ENCODE measurements around the gene SECTM1.
"Not testable (repeated sequence)": the region's sequence is repeated elsewhere in the genome, so short reads cannot be mapped to it uniquely, and the experiment has no call there.

The SECTM1 gene

GRCh38 chr17:82349287-82349701 is 15.7 kb upstream of the SECTM1 start:
- in situ Hi-C loops (cut with HindIII; ENCODE audit: low sequenced_read_pairs): loop anchor here (10.0 kb wide), 1 partner anchor 66 kb away; the partner anchor contains the start of genes HEXD and OGFOD3
- no peak overlapping the region for H3K4me3 ChIP-seq (ENCODE audit: low read depth, low read length)

GRCh38 chr17:82348866-82349265 is 15.3 kb upstream of the SECTM1 start:
- in situ Hi-C loops (cut with HindIII; ENCODE audit: low sequenced_read_pairs): loop anchor here (10.0 kb wide), 1 partner anchor 66 kb away; the partner anchor contains the start of genes HEXD and OGFOD3
- no peak for DNase-seq (ENCODE audit: low read depth)

More at GRCh38 chr17:82349287-82349701, 15.7 kb upstream of the SECTM1 start:
- no peak for TF ChIP-seq CTCF (IDR thresholded peaks at IDR 0.05; ENCODE audit: low read depth, low read length, missing control alignments)
- no peak for DNase-seq (ENCODE audit: low read depth)

GRCh38 chr17:82348434-82348833 is 14.9 kb upstream of the SECTM1 start:
- DNase-seq (ENCODE audit: low read depth): no peak
- no peak overlapping the region for H3K4me3 ChIP-seq (ENCODE audit: low read depth, low read length)
- no peak for TF ChIP-seq CTCF (IDR thresholded peaks at IDR 0.05; ENCODE audit: low read depth, low read length, missing control alignments)
- in situ Hi-C loops (cut with HindIII; ENCODE audit: low sequenced_read_pairs): loop anchor here (10.0 kb wide), 1 partner anchor 66 kb away; the partner anchor contains the start of genes HEXD and OGFOD3

More at GRCh38 chr17:82348866-82349265, 15.3 kb upstream of the SECTM1 start:
- H3K4me3 ChIP-seq (ENCODE audit: low read depth, low read length): no peak overlapping the region
- no peak for TF ChIP-seq CTCF (IDR thresholded peaks at IDR 0.05; ENCODE audit: low read depth, low read length, missing control alignments)

GRCh38 chr17:82347994-82348393 is 14.4 kb upstream of the SECTM1 start:
- not testable (repeated sequence) for H3K4me3 ChIP-seq (ENCODE audit: low read depth, low read length); DNase-seq (ENCODE audit: low read depth)
- in situ Hi-C loops (cut with HindIII; ENCODE audit: low sequenced_read_pairs): loop anchor here (10.0 kb wide), 1 partner anchor 67 kb away; the partner anchor contains the start of genes HEXD and OGFOD3

- in situ Hi-C loops (cut with HindIII; ENCODE audit: low sequenced_read_pairs): loop anchor here (10.0 kb wide), 1 partner anchor 68 kb away; the partner anchor contains the start of genes HEXD and OGFOD3
- TF ChIP-seq CTCF (IDR thresholded peaks at IDR 0.05; ENCODE audit: low read depth, low read length, missing control alignments): no peak
- DNase-seq (ENCODE audit: low read depth): no peak
- H3K4me3 ChIP-seq (ENCODE audit: low read depth, low read length): no peak overlapping the region
Measured at GRCh38 chr17:82346342-82347300, 13.1 kb upstream of the SECTM1 start.

- no peak for DNase-seq (ENCODE audit: low read depth)
- no peak overlapping the region for H3K4me3 ChIP-seq (ENCODE audit: low read depth, low read length)
- in situ Hi-C loops (cut with HindIII; ENCODE audit: low sequenced_read_pairs): loop anchor here (10.0 kb wide), 1 partner anchor 69 kb away; the partner anchor contains the start of genes HEXD and OGFOD3
- TF ChIP-seq CTCF (IDR thresholded peaks at IDR 0.05; ENCODE audit: low read depth, low read length, missing control alignments): no peak
Measured at GRCh38 chr17:82345151-82345976, 11.8 kb upstream of the SECTM1 start.
